A375 (cell line): ENCODE data around the gene HNRNPM. TPM values are rescaled to one million over a fixed set of nuclear protein-coding genes. Genes with fewer than 3 reads are reported as not detected.

ENCODE experiments used
- total RNA-seq: library from RNA; depleted of rRNA; stranded (reverse); fragments of >200 nt; shearing (Covaris generic); gene quantifications from 2 replicates; pipeline ENCODE4 v1.2.3, GENCODE V29; 2014; rRNA removed

The HNRNPM gene, protein sequence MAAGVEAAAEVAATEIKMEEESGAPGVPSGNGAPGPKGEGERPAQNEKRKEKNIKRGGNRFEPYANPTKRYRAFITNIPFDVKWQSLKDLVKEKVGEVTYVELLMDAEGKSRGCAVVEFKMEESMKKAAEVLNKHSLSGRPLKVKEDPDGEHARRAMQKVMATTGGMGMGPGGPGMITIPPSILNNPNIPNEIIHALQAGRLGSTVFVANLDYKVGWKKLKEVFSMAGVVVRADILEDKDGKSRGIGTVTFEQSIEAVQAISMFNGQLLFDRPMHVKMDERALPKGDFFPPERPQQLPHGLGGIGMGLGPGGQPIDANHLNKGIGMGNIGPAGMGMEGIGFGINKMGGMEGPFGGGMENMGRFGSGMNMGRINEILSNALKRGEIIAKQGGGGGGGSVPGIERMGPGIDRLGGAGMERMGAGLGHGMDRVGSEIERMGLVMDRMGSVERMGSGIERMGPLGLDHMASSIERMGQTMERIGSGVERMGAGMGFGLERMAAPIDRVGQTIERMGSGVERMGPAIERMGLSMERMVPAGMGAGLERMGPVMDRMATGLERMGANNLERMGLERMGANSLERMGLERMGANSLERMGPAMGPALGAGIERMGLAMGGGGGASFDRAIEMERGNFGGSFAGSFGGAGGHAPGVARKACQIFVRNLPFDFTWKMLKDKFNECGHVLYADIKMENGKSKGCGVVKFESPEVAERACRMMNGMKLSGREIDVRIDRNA
- total RNA-seq, result 145 and 173 TPM in 2 replicates

DNA sequence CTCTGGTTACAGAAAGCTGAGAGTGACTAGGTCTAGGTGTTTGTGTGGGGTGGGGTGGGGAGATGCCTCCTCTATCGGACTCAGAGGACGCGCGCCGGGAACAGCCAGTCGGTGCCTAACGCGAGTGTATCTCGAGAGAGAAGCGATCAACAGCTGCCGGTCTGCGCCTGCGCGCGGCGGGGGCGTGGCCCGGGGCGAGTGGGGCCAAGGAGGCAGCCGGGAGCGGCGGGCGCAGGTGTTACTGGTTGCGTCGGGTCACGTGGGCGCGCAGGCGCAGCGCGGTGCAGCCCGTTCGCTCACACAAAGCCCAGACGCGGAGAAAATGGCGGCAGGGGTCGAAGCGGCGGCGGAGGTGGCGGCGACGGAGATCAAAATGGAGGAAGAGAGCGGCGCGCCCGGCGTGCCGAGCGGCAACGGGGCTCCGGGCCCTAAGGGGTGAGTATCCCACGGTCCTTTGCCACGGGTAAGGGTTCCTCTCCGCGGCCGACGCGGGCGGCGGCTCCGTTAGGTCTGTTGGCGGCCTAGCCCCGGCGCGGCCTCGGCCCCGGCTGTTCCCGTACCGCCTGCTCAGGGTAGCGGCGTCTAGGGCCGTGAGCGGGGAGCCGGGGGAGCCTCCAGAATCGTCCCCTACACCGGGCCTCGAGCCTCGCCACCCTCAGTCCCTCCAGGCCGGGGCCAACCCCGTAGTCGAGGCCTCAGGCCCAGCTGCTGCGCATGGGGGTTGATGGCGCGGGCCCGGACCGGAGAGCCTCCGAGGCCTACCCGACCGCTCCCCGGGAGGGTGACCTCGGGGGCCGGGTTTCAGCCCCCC lies at the start of gene HNRNPM:
TSS of gene HNRNPM (plus strand) at position 299 of the 811 bp plus-strand sequence. CDS start at position 323, 24 bp downstream.

DNA sequence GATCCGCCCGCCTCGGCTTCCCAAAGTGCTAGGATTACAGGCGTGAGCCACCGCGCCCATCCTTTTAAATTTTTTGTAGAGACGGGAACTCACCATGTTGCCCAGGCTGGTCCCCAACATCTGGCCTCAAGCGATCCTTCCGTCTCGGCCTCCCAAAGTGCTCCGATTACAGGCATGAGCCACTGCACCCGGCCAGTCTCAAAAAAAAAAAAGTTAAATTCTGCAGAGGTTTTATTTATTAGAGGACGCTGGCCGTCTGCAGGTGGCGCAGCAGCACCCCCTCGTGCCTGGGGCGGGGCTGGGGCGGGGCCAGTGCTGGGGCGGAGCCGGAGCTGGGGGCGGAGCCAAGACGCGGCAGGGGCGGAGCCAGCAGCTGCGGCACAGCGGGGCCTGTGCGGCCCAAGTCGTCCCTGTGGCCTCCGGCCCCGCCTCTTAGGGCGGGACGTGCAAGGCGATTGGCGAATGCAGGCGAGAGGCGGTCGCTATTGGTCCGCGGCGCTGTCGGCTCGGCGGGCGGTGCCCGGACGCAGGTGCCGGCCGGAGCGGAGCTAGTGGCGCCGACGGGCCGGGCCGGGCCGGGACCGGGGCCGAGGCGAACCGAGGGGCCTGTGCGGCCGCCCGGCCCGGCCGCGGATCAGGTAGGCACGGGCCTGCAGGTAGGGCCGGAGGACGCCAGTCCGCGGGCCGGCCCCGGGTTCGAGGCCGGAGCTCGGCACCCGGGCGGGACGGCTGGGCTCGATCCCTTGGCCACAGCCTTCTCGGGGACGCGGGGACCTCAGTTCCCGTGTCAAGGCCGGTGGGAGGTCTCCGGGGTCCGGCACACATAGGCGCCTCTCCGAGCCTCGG lies 31.8 kb upstream of the HNRNPM start, which contains the start of gene MARCHF2:
TSS of gene MARCHF2 (plus strand) at position 523 of the 846 bp plus-strand sequence. CDS start 8,536 bp downstream, outside the sequence.

DNA sequence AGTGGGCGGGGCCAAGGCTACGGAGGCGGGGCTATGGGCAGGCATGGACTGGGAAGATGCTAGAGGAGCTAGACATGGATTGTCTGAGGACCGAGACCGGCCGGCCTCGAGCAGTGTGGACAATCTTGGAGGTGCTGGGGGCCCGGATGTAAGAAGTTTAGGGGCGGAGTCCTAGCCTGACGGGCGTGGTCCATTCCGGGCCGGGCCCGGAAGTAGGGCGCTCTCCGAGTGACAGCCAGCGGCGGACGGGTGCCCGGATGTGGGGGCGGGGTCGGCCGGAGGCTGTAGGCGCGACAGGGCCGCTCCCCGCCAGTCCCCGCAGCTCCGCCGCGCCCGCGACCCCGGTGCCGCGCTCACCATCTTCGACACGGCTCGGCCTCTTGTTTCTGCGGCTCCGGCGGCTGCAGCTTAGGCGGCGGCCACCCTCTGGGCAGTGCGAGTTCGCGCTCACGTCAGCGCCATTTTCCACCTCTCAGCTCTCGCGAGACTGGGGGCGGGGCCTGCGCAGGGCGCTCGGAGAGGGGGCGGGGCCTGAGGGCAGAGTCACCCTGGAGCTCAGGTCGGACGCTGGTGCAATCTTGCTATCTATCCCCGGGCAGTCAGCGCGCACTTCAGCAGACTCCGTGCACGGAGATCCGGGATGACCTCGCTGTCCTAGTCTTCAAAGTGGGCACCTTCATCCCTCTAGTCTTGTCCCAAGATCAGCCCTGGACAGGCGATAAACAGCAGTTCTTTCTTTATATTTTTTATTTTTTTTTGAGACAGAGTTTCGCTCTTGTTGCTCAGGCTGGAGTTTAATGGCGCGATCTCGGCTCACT lies 69.1 kb downstream of the HNRNPM start, which contains the start of gene ZNF414:
TSS of gene ZNF414 (minus strand) at position 481 of the 818 bp plus-strand sequence. CDS start at position 360, 121 bp downstream.

Other genes with a start within 250 kb of the HNRNPM start
- 6.1 and 9.8 TPM in 2 replicates for gene CERS4, start 235.6 kb upstream of the HNRNPM start, total RNA-seq
- gene CD320, start 136.6 kb upstream of the HNRNPM start, total RNA-seq, result 67.5 and 83.8 TPM in 2 replicates
- gene NDUFA7, start 123.6 kb upstream of the HNRNPM start, total RNA-seq, result 52.5 and 60.5 TPM in 2 replicates
- 1,378 and 1,537 TPM in 2 replicates for gene RPS28, start 123.5 kb upstream of the HNRNPM start, total RNA-seq
- 0.27 and 0.34 TPM in 2 replicates for gene KANK3, start 101.7 kb upstream of the HNRNPM start, total RNA-seq
- gene ANGPTL4, start 80.8 kb upstream of the HNRNPM start, total RNA-seq, result 2.8 and 3.9 TPM in 2 replicates
- gene RAB11B, start 54.6 kb upstream of the HNRNPM start, total RNA-seq, result 25.3 and 28.4 TPM in 2 replicates
- 20.3 and 22.7 TPM in 2 replicates for gene MARCHF2, start 31.7 kb upstream of the HNRNPM start, total RNA-seq
- gene PRAM1, start 57.7 kb downstream of the HNRNPM start, total RNA-seq, result not detected in 2 replicates
- gene ZNF414, start 69.2 kb downstream of the HNRNPM start, total RNA-seq, result 18.4 and 18.5 TPM in 2 replicates
- 0.41 and 0.56 TPM in 2 replicates for gene MYO1F, start 132.5 kb downstream of the HNRNPM start, total RNA-seq
- 2.4 and 2.7 TPM in 2 replicates for gene ADAMTS10, start 165.7 kb downstream of the HNRNPM start, total RNA-seq
- gene NFILZ, start 185.7 kb downstream of the HNRNPM start, total RNA-seq, result not detected in 2 replicates